HL-60/S4 (cell line): ENCODE data around the gene CTNND2.
"Not testable (repeated sequence)": the region's sequence is repeated elsewhere in the genome, so short reads cannot be mapped to it uniquely, and the experiment has no call there.

Source experiments
- in situ Hi-C: fragments of 300-500 bp; cut with MboI; formaldehyde crosslinking; loops from 2 replicates; pipeline ENCODE4 v1.14.3; 2022; ENCODE audit warnings: low sequenced_read_pairs

CTNND2 gene

GRCh38 chr5:11494340-11494739 is 409.9 kb downstream of the CTNND2 start:
- in situ Hi-C loops: loop anchor here (25.0 kb wide), 1 partner anchor 1032 kb away; no protein-coding TSS in a partner anchor

- in situ Hi-C loops: loop anchor here (25.0 kb wide), 1 partner anchor 1029 kb away; no protein-coding TSS in a partner anchor
Measured at GRCh38 chr5:11491404-11492075, 412.7 kb downstream of the CTNND2 start.

- in situ Hi-C loops: loop anchor here (25.0 kb wide), 1 partner anchor 1021 kb away; no protein-coding TSS in a partner anchor
Measured at GRCh38 chr5:11483630-11484029, 420.6 kb downstream of the CTNND2 start.

- in situ Hi-C loops: loop anchor here (25.0 kb wide), 1 partner anchor 1020 kb away; no protein-coding TSS in a partner anchor
Measured at GRCh38 chr5:11482011-11482410, 422.2 kb downstream of the CTNND2 start.

GRCh38 chr5:11477786-11478185 is 426.5 kb downstream of the CTNND2 start:
- in situ Hi-C loops: loop anchor here (25.0 kb wide), 1 partner anchor 1015 kb away; no protein-coding TSS in a partner anchor

GRCh38 chr5:11476866-11477265 is 427.4 kb downstream of the CTNND2 start:
- in situ Hi-C loops: loop anchor here (25.0 kb wide), 1 partner anchor 1015 kb away; no protein-coding TSS in a partner anchor

- in situ Hi-C loops: no loop called here
Measured at GRCh38 chr5:11468334-11469039, 435.8 kb downstream of the CTNND2 start.

- in situ Hi-C loops: no loop called here
Measured at GRCh38 chr5:11467588-11467987, 436.7 kb downstream of the CTNND2 start.

- in situ Hi-C loops: no loop called here
Measured at GRCh38 chr5:11459716-11460115, 444.5 kb downstream of the CTNND2 start.

GRCh38 chr5:11455505-11455904 is 448.7 kb downstream of the CTNND2 start:
- in situ Hi-C loops: no loop called here

GRCh38 chr5:11452852-11453251 is 451.4 kb downstream of the CTNND2 start:
- in situ Hi-C loops: no loop called here

- in situ Hi-C loops: no loop called here
Measured at GRCh38 chr5:11449966-11450365, 454.3 kb downstream of the CTNND2 start.

GRCh38 chr5:11449217-11449616 is 455.0 kb downstream of the CTNND2 start:
- in situ Hi-C loops: no loop called here

- in situ Hi-C loops: no loop called here
Measured at GRCh38 chr5:11443831-11444230, 460.4 kb downstream of the CTNND2 start.

GRCh38 chr5:11432116-11432515 is 472.1 kb downstream of the CTNND2 start:
- in situ Hi-C loops: no loop called here

GRCh38 chr5:11429254-11429653 is 475.0 kb downstream of the CTNND2 start:
- in situ Hi-C loops: no loop called here

- in situ Hi-C loops: no loop called here
Measured at GRCh38 chr5:11427569-11427968, 476.7 kb downstream of the CTNND2 start.

- in situ Hi-C loops: no loop called here
Measured at GRCh38 chr5:11426442-11426841, 477.8 kb downstream of the CTNND2 start.

GRCh38 chr5:11422342-11422741 is 481.9 kb downstream of the CTNND2 start:
- in situ Hi-C loops: no loop called here

GRCh38 chr5:11420969-11421368 is 483.3 kb downstream of the CTNND2 start:
- in situ Hi-C loops: no loop called here

- in situ Hi-C loops: no loop called here
Measured at GRCh38 chr5:11415751-11416150, 488.5 kb downstream of the CTNND2 start.

GRCh38 chr5:11414732-11415131 is 489.5 kb downstream of the CTNND2 start:
- in situ Hi-C loops: not testable (repeated sequence)
